Lower leg skin (tissue), 3 donors: Measurements from ENCODE around the gene MTA2.

ENCODE experiments used
- CTCF ChIP-seq, 3 donors: fragments of 450-650 bp; IDR thresholded peaks; one replicate each; pipeline ENCODE4 v1.5.1; 2016; ENCODE audit warnings: antibody characterized with exemption in 3 of 3, mild to moderate bottlenecking in 3 of 3, moderate library complexity in 2 of 3
- POLR2A ChIP-seq, 2 donors: fragments of 450-650 bp; IDR thresholded peaks; one replicate each; pipeline ENCODE4 v1.6.1; 2016 to 2017; ENCODE audit warnings: antibody characterized with exemption in 2 of 2, mild to moderate bottlenecking in 1 of 2, moderate library complexity in 1 of 2

DNA sequence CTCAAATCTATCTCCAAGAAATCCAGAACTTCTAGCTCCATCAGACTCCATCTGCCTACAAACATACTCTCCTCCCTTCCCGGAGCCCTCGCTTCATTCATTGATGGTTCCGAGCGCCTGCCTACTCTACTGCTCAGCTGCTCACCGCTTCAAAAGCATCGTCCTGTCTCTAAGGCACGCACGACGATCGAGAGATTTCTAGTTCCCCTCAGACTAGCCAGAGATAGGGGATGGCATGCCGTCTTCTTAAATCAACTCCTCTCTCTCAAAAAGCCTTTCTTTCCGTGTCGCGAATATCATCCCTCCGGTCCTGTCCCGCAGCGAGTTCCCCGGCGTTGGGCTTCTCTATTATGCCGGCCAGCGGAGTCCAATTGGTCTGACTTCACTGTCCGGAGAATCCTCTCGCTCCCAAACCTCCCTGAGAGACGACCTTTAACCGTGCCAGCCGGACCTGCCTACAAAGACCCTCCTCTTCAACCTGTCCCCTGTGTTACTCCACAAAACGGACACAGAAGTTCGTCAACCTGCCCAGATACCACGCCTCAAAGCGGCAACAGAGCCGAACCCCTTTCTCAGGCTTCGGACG, 28.6 kb downstream of the MTA2 start:
- TF ChIP-seq CTCF (IDR thresholded peaks at IDR 0.05) (no peak), POLR2A (IDR thresholded peaks at IDR 0.05) (no peak)
